Measurements from ENCODE around the gene YIPF4. TPM values are rescaled to one million over a fixed set of nuclear protein-coding genes. Genes with fewer than 3 reads are reported as not detected.
"Not testable (repeated sequence)": the region's sequence is repeated elsewhere in the genome, so short reads cannot be mapped to it uniquely, and the experiment has no call there.

The YIPF4 gene
- total RNA-seq, 1 donor from 2014 or later, result 21.6 TPM

DNA sequence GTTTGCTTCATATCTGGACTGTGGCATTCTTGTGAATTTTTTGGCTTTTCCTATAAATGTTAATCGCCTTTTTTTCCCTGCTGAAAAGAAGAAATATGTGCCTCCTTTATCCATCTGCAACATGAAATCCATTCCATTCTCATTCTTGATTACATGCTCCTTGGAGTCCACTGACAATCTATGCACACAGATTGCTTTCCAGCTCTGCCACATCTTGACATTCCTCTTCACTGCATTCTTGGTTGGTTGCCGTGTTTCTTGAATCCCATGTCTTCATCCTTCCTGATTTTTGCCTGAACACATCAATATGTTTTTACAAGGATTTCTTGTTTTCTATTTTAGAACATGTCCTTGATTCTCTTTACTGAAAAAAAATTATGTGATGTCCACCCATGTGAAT lies 52.4 kb downstream of the YIPF4 start:
- TF ChIP-seq, protein P1, sequence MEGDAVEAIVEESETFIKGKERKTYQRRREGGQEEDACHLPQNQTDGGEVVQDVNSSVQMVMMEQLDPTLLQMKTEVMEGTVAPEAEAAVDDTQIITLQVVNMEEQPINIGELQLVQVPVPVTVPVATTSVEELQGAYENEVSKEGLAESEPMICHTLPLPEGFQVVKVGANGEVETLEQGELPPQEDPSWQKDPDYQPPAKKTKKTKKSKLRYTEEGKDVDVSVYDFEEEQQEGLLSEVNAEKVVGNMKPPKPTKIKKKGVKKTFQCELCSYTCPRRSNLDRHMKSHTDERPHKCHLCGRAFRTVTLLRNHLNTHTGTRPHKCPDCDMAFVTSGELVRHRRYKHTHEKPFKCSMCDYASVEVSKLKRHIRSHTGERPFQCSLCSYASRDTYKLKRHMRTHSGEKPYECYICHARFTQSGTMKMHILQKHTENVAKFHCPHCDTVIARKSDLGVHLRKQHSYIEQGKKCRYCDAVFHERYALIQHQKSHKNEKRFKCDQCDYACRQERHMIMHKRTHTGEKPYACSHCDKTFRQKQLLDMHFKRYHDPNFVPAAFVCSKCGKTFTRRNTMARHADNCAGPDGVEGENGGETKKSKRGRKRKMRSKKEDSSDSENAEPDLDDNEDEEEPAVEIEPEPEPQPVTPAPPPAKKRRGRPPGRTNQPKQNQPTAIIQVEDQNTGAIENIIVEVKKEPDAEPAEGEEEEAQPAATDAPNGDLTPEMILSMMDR (IDR thresholded peaks at IDR 0.05; ENCODE audit: insufficient read depth, low read length, poor library complexity, severe bottlenecking), result no peak
- DNase-seq (ENCODE audit: low read depth), result no peak
- Histone ChIP-seq H3K4me3 (ENCODE audit: low read depth, low read length) (no peak overlapping the region), H3K36me3 (ENCODE audit: control insufficient read depth, insufficient read depth, low read length) (no peaks in the 10 kb centered on the region), H3K27me3 (ENCODE audit: control insufficient read depth, insufficient read depth, low read length) (no peaks in the 10 kb centered on the region)

DNA sequence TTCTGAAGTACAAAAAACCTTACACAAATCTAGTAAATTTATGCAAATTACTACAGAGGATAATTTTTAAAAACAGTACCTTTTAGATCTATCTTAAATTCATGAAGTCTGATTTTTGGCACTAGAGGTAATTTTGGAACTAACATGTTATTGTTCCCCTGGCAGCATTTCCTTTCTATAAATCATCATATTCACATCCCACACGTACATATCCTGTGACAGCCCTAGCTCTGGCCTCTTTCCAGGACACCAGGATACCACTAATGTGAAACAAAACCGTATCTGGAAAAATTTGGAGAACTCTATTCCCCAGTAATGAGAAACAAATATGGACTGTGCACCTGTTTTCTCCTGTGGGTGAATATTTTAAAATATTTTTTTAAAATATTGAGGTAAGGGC lies 65.1 kb downstream of the YIPF4 start:
- DNase-seq (ENCODE audit: low read depth), result no peak

GRCh38 chr2:32350797-32351196 lies 73.1 kb downstream of the YIPF4 start:
- H3K36me3 ChIP-seq (ENCODE audit: control insufficient read depth, insufficient read depth, low read length); DNase-seq (ENCODE audit: low read depth); H3K27me3 ChIP-seq (ENCODE audit: control insufficient read depth, insufficient read depth, low read length); H3K4me3 ChIP-seq (ENCODE audit: low read depth, low read length): not testable (repeated sequence)

More for the DNA sequence above, 65.1 kb downstream of the YIPF4 start:
- H3K27me3 ChIP-seq (ENCODE audit: control insufficient read depth, insufficient read depth, low read length), result no peaks in the 10 kb centered on the region
- H3K36me3 ChIP-seq (ENCODE audit: control insufficient read depth, insufficient read depth, low read length), result no peaks in the 10 kb centered on the region
- TF ChIP-seq, protein P1 (IDR thresholded peaks at IDR 0.05; ENCODE audit: insufficient read depth, low read length, poor library complexity, severe bottlenecking), result no peak
- H3K4me3 ChIP-seq (ENCODE audit: low read depth, low read length), result no peak overlapping the region

- Histone ChIP-seq H3K4me3 (ENCODE audit: low read depth, low read length) (peak overlapping the region; percentile 91), H3K36me3 (ENCODE audit: control insufficient read depth, insufficient read depth, low read length) (no peaks in the 10 kb centered on the region), H3K27me3 (ENCODE audit: control insufficient read depth, insufficient read depth, low read length) (no peaks in the 10 kb centered on the region)
- TF ChIP-seq, protein P1 (IDR thresholded peaks at IDR 0.05; ENCODE audit: insufficient read depth, low read length, poor library complexity, severe bottlenecking), result no peak
- no peak for DNase-seq (ENCODE audit: low read depth)
These were observed 78.4 kb downstream of the YIPF4 start for GRCh38 chr2:32355976-32356680.

DNA sequence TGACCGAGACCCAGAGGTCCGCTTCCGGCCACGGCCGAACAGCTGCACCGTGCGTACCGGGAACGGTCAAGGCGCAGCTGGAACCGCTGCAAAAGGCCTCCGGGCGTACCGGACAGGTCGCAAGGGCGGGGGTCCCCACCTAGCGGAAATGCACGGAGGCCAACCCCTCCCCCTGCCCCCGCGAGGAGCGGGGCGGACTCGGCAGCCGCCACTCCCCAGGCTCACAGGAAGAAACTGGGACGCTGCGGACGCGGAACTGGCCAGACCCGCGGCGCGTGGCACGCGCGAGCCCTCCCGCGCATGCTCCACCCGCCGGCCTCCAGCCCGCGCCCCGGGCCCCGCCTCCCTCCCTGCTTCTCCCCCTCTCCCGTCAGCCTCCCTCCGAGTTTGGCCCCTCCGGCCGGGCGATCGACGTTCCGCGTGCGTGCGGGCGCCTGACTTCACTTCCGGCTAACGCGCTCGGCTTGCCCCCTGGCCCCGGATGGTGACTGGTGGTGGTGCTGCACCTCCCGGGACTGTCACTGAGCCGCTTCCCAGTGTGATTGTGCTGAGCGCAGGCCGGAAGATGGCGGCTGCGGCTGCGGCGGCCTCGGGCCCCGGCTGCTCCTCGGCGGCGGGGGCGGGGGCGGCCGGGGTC lies 79.1 kb downstream of the YIPF4 start, which contains the start of gene BIRC6:
Gene BIRC6 (plus strand): TSS at position 343 of the 637 bp plus-strand sequence. CDS start 139 bp downstream, at position 482.
- H3K27me3 ChIP-seq (ENCODE audit: control insufficient read depth, insufficient read depth, low read length), result no peaks in the 10 kb centered on the region
- peak; percentile 80 for DNase-seq (ENCODE audit: low read depth)
- TF ChIP-seq, protein P1 (IDR thresholded peaks at IDR 0.05; ENCODE audit: insufficient read depth, low read length, poor library complexity, severe bottlenecking), result no peak
- no peaks in the 10 kb centered on the region for H3K36me3 ChIP-seq (ENCODE audit: control insufficient read depth, insufficient read depth, low read length)
- peak within 1 kb of the TSS; percentile 91 for H3K4me3 ChIP-seq (ENCODE audit: low read depth, low read length)

DNA sequence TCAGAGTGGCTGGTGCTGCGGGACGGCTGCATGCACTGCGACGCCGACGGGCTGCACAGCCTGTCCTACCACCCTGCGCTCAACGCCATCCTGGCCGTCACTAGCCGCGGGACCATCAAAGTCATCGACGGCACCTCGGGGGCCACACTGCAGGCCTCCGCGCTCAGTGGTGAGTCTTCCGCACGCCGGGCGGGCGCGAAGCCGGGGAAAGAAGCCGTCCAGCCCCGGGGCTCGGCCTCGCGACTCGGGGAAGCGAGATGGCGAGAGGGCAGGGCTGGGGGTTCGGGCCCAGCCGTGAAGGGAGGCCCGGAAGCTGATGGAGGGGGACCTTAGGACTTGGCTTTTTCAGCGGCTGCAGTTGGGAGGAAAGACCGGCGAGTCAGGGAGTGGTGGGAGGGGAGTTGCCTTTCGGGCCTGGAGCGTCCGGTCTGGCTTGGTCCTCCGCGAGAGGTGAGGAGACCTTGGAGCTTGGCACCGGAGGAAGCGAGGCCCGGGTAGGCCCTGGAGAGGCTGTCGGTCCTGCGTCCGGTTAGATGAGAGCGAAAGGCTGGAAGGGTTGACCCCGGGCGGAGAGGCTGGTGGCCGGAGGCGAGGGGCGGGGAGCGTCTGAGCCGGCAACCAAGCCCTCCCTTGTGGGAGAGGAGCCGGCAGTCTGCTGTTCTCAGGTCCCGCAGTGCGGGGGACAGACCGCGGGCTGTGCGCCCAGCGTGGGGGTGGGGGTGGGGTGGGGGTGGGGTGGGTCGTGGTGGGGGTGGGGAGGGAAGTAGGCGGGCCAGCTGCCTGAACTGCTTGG lies 79.8 kb downstream of the YIPF4 start:
- no peak for DNase-seq (ENCODE audit: low read depth)
- H3K36me3 ChIP-seq (ENCODE audit: control insufficient read depth, insufficient read depth, low read length), result no peaks in the 10 kb centered on the region
- H3K27me3 ChIP-seq (ENCODE audit: control insufficient read depth, insufficient read depth, low read length), result no peaks in the 10 kb centered on the region
- peak overlapping the region; percentile 91 for H3K4me3 ChIP-seq (ENCODE audit: low read depth, low read length)
- TF ChIP-seq, protein P1 (IDR thresholded peaks at IDR 0.05; ENCODE audit: insufficient read depth, low read length, poor library complexity, severe bottlenecking), result no peak
